DMS53 treated with DMSO at 0.1 percent for 48 hours (cell line): ENCODE results near the gene TENM3.

ENCODE experiments used
- DNase-seq: peaks from one replicate; lab custom pipeline; 2025; ENCODE audit not compliant: unreplicated experiment; lab: John Stamatoyannopoulos, UW

The TENM3 gene

DNA sequence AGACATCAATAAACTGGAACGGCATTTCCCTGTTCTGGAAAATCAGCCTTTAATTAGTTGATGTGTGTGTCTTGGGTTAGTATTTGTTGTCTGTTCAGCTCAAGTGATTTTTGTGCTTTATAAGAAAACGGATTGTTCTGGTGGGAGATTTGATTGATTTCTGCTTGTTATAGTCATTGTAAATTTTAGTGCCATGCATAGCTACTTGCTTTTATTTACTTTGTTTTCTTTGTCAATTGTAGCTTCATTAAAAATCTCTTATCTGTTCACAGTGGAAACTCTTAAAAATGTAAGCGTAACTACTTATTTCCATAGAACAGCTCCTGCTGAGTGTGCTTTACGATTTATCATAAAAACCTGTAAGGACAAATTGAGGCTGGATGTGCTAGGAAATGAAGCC is 253.2 kb downstream of the TENM3 start:
- DNase-seq, result no peak

GRCh38 chr4:182502064-182502463 is 258.9 kb downstream of the TENM3 start:
- no peak for DNase-seq

DNA sequence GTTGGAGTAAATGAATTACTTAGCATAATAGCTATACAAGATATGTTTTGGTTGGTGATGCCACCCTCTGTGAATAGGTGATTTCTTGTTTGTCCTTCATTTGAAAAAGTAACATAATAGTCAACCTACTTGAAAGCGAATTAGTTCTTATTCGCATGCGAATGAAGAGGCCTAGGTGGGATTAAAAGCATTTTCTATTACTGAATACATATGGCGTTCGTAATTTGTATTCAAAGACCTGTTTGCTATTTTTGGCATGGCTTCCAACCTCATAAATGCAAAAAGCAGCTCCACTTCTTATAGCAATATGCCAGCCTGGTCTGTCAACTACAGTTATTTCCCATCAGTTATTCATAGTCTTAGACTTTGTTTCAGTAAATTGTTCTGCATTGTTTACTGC is 261.3 kb downstream of the TENM3 start:
- no peak for DNase-seq

DNA sequence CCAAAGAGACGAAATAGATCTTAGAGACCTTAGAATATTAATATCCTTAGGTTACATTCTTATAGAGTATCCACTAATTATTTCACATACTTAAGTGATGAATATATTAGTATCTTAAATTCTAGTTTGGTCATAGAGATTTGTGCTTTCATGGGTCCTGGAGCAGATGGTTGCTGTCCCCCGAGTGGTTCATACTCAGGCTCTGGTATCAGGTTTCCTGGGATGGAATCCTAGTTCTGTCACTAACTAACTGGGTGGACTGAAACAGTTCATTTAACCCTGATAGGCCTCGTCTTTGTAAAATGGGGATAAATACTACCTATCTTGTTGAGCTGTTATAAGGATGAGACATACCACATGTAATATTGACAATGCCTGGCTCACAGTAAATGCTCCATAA is 264.6 kb downstream of the TENM3 start:
- no peak for DNase-seq

- DNase-seq, result no peak
These were observed 267.6 kb downstream of the TENM3 start for GRCh38 chr4:182510836-182511235.

GRCh38 chr4:182513587-182514291 is 270.5 kb downstream of the TENM3 start:
- no peak for DNase-seq

GRCh38 chr4:182518421-182518820 is 275.2 kb downstream of the TENM3 start:
- no peak for DNase-seq

DNA sequence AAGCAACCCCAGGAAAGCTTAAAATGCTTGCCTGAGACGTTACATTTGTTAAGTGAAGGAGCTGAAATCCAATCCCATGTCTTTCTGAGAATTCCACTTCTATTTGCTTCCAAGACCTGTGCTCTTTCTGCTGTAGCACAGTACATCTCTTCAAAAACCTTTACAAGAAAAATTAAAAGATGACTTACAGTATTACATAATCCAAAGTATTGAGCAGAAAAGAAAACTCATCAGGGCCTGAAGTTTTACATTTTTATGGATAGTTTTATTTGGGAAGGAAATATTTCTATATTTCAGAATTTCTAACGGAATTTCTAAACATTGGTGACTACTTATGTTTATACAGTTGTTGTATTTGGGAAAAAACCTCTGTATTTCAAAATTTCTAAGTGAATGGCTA is 276.3 kb downstream of the TENM3 start:
- DNase-seq, result no peak

DNA sequence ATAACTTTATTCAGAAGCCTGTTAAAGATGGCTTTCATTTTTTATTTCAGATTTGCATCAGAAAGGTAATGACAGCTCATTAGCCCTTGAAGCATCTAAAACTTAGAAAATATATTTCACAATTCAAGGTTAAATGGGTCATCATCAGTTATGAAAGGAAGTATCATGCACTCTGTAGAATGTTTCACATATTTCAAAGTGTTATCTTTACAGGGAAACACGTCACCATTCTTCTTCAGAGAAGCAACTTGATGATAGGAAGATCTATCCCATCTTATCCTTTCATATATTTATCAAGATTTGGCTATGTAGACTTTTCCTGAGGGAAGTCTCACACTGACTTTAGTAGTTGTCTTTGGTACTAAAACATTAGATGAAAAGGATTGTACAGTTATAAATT is 277.8 kb downstream of the TENM3 start:
- no peak for DNase-seq

DNA sequence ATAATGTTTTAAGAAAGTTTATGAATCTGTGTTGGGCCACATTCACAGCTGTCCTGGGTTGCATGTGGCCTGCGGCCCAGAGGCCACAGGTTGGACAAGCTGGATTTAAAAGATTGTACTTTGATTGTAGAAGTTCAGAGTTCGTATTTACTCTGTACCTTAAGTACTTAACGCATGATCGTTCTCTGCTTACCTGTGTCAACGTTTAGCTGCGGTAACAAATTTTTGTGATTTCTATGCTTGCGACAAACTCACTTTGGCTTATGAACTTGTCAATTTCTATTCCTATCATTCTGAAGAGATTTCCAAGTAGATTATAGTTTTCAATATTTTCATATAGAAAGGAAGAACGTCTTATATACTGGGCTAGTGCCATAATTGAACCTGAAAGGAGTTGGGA is 285.6 kb downstream of the TENM3 start:
- DNase-seq, result no peak

DNA sequence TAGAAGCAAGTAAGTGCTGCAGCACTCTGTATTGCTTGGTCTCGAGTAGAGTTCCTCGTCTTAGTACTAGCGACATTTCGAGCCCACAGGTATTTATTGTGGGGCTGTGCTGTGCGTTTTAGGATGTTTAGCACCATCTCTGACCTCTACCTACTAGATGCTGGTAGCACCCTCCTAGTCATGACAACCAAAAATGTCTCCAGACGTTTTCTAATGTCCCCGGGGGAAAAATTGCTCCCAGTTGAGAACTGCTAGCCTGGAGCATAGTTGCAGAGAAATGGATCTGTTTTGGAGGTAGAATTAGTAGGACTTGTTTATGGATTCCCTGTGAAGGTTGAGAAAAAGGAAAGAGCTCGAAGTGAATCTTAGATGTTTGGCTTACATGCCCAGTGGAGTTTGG is 287.2 kb downstream of the TENM3 start:
- no peak for DNase-seq

DNA sequence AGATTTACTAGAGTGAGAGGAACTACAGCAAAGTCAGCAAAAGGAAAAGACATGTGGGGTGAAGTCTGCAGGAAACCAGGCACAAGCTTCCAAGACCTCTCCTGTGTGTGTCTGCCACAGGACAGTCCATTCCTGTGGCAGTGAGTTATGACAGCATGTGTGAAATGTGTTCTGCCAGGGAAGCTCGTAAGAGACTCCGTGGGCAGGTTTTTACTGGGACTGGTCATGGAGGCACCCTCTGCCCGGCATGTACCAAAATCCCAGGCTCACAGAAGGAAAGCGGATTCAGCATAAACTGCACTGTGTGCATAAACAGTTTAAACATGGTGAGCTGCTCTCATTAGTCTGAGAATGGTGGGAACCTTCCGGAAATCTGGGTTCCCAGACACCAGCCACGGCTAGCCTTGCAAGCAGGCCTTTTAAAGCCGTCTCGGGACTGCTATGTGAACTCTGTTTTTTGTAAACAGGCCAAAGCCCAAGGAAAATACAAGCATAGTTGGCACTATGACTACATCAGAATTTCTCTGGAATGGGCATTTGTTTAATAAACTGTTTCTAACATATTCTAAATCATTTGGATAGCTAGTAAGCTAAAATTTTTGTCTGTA is 288.5 kb downstream of the TENM3 start:
- DNase-seq, result no peak

DNA sequence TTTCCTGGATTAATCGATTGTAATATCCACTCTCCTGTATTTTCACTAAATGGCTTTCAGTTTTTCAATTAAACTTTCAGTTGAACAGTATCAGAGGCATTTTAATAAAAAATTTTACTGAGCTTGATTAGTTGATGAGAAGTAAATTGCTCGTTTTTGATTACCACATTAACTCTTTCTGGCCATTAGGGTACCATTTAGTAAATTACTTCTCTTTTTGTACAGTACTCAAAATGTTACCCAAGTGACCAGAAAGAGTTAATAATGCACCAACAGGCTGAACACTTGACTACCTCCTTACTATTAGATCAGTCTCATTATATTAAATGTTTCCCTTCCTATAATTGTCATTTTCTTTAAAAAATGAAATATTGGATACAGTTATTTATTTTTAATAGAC is 289.2 kb downstream of the TENM3 start:
- DNase-seq, result no peak

GRCh38 chr4:182533964-182534363 is 290.8 kb downstream of the TENM3 start:
- DNase-seq, result peak; percentile 32

- DNase-seq, result no peak
These were observed 293.1 kb downstream of the TENM3 start for GRCh38 chr4:182536221-182536811.

DNA sequence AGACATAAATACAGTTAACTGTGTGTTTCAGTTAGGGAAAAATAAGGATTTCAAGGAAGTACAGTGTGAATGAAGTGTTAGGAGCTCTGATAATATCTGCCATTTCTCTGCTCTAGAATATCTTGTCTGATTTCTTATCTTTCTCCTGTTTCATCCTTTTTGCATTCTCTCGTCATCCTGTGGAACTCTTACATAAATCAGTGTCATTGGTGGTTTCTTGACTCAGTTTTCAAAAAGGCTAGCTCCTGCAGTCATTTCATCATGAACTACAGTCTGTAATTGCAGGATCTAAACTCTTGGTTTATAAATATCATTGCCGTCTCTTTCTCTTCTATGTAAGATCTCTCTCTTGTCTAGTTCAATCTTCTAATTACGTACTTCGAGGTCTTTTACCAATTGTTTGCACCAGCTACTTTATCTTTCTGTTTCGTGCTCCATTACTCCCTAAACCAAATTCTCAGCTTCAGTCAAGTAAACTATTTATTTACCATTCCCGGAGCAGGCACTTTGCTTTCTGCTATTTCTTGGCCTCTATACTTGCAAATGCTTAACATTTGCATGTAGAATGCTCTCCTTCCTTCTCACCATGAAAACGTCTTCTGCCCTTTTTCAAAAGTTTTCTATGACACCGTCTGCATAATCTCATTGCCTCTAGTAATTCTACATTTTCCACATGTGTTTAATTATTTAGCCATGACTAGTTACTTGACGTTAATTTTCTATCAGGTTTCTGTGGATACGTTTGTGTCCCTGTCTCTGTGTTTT is 294.0 kb downstream of the TENM3 start:
- DNase-seq, result no peak

DNA sequence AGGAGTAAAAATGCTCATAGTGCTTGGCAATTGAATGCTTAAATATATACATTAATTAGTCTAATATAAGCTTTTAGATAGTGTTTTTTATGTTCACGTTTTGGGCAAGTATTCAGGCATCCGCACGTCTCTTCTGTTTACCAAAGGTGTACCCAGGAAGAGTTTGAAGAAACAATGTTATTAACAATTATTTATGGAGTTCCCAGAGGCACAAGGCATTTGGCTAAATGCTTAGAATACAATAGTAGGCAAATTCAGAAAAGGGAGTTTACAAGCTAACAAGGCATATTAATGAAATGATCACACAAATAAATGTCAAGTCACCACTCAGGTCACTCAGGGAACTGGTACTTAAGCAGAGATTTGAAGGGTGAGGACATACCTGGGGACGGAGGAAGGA is 294.8 kb downstream of the TENM3 start:
- no peak for DNase-seq

DNA sequence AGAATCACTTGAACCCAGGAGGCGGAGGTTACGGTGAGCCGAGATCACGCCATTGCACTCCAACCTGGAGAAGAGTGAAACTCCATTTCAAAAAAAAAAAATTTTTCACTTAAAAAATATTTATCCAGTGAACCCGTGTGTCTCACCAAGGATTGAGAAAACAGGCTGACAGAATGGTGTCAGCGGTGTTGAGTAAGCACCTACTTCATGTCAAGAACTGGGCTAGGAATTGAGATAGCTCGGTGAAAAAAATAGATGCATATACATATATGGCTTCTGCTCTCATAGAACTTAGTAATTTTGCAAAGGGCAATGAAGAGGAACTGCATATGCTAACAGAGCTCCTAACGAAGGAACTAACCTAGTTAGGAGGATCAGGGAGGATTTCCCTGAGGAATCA is 297.3 kb downstream of the TENM3 start:
- no peak for DNase-seq

GRCh38 chr4:182547435-182547834 is 304.2 kb downstream of the TENM3 start:
- no peak for DNase-seq

DNA sequence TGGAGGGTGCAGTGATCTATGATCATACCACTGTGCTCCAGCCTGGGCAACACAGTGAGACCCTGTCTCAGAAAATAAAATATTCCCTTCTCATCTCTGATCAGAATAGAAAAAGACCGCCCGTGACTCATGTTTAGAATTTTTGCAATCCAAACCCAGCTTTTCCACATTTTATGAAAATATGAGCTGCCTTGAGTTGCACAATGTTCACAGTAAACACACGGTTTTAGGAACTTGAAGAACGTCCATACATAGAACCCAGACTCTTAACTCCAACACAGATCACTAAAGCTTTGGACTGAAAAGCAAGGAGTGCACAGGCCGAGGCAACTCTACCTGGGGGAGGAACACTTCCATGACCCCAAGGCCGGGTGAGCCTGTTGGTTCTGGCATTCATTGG is 305.0 kb downstream of the TENM3 start:
- no peak for DNase-seq

GRCh38 chr4:182549356-182549755 is 306.2 kb downstream of the TENM3 start:
- DNase-seq, result no peak

DNA sequence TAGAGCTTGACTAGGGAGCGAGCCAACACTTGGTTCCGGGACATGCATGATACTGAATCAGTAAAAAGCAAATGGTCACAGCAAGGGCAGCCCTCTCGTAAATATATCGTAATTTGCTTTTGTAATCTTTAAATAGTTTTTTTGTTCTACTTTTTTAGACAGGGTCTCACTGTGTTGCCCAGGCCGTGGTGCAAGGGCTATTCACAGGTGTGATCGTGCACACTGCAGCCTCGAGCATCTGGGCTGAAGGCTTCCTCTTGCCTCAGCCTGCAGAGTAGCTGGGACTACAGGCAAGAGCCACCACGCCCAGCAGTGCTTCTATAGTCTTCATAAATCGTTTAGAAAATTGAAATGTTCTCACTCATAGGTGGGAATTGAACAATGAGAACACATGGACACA is 309.7 kb downstream of the TENM3 start:
- DNase-seq, result no peak
